ENCODE results near the gene ENHO.

ENHO gene

DNA sequence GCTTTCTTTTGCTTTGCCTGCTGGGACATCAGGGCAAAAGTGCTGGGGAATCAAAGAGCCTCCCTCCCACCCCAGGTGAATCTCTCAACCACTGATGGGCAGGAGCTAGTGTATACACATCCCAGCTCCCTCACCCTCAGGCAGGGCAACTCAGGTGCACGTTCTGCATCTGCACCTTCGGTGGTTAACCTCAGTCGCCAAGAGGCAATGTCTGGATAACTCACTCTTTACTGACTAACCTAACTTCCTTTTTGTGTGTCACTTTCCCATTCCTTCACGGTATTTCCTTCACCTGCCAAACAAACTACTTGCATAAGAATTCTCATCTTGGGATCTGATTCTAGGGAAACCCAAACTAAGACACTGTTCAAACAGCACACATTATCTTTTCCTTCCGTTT is 40.5 kb upstream of the ENHO start:
- Histone ChIP-seq H3K9me3 (ENCODE audit: low read length) (no peaks in the 10 kb centered on the region), H3K4me3 (ENCODE audit: low read depth in 1 of 2, low read length in 2 of 2) (no peak overlapping the region), H3K9ac (ENCODE audit: low read length) (no peak overlapping the region), H3K4me1 (ENCODE audit: insufficient read depth, low read length) (peaks cover 10% of the 10 kb centered on the region), H3K27me3 (ENCODE audit: control insufficient read depth in 1 of 2, insufficient read depth in 2 of 2, low read length in 2 of 2) (peaks cover 0 to 34% of the 10 kb centered on the region in 2 donors), H3K27ac (ENCODE audit: low read depth, low read length) (no peak overlapping the region), H3K36me3 (ENCODE audit: insufficient read depth, low read length) (no peaks in the 10 kb centered on the region)

DNA sequence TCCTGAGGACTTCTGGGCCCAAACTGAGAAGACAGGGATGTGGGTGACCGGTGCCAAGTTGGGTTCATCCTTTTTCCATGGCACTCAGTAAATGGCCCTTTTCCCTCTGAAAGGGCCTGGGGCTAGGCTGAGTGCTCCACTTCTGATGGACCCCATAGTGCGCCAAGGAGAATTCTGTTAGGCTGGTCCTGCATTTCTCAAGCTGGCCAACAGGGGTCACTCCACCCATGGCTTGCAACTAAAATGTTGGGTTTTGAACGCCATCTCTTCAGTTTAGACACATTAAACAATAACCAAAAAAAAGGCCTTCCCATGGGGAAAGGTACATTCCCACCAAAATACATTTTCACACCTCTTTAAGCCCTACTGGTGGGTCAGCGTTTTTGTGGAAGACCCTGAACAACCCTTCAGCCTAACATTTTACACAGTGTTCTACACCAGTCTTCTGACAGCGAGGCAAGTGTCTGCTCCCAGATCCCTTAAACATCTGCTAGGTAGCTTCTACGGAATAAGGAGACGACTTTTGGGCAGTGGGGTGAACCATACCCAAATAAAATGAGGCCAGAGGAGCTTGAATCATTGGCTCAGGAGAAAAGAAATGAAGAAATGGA is 39.5 kb upstream of the ENHO start:
- peaks cover 10% of the 10 kb centered on the region for H3K4me1 ChIP-seq (ENCODE audit: insufficient read depth, low read length)
- H3K9me3 ChIP-seq (ENCODE audit: low read length) = no peaks in the 10 kb centered on the region
- H3K9ac ChIP-seq (ENCODE audit: low read length) = no peak overlapping the region
- peaks cover 0 to 44% of the 10 kb centered on the region in 2 donors for H3K27me3 ChIP-seq (ENCODE audit: control insufficient read depth in 1 of 2, insufficient read depth in 2 of 2, low read length in 2 of 2)
- no peak overlapping the region for H3K27ac ChIP-seq (ENCODE audit: low read depth, low read length)
- no peak overlapping the region for H3K4me3 ChIP-seq (ENCODE audit: low read depth in 1 of 2, low read length in 2 of 2)
- no peaks in the 10 kb centered on the region for H3K36me3 ChIP-seq (ENCODE audit: insufficient read depth, low read length)

DNA sequence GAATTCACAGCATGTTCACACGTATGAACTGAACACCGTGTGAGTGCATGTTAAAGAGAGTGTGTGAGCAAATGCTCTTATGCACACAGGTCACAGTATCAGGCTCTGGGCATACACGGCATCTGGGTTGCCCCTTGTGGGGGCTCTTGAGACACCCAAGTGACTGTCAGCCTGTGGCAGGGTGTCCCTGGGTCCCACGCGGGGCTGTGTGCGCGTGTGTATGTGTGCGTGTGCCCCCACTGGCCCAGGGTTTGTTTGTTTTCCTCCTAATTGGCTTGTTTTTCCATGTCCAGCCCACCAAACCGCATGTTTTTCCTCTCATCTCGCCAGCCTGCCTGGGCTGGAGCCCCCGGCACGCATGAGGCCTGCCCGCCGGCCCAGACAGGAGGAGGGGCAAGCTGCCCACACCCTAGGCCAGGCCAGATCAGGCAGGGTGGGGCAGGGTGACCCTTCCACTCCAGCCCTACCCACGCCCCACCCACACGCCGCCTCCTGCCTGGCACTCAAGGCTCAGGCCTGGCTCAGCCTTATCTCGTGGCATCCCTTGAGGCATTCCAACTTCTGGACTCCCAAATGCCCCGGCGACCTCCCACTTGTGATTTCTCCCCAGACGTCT is 37.9 kb upstream of the ENHO start:
- Histone ChIP-seq H3K4me3 (ENCODE audit: low read depth in 1 of 2, low read length in 2 of 2) (no peak overlapping the region), H3K4me1 (ENCODE audit: insufficient read depth, low read length) (peaks cover 10% of the 10 kb centered on the region), H3K27ac (ENCODE audit: low read depth, low read length) (no peak overlapping the region), H3K9me3 (ENCODE audit: low read length) (no peaks in the 10 kb centered on the region), H3K36me3 (ENCODE audit: insufficient read depth, low read length) (no peaks in the 10 kb centered on the region), H3K9ac (ENCODE audit: low read length) (no peak overlapping the region), H3K27me3 (ENCODE audit: control insufficient read depth in 1 of 2, insufficient read depth in 2 of 2, low read length in 2 of 2) (peaks cover 0 to 43% of the 10 kb centered on the region in 2 donors)

DNA sequence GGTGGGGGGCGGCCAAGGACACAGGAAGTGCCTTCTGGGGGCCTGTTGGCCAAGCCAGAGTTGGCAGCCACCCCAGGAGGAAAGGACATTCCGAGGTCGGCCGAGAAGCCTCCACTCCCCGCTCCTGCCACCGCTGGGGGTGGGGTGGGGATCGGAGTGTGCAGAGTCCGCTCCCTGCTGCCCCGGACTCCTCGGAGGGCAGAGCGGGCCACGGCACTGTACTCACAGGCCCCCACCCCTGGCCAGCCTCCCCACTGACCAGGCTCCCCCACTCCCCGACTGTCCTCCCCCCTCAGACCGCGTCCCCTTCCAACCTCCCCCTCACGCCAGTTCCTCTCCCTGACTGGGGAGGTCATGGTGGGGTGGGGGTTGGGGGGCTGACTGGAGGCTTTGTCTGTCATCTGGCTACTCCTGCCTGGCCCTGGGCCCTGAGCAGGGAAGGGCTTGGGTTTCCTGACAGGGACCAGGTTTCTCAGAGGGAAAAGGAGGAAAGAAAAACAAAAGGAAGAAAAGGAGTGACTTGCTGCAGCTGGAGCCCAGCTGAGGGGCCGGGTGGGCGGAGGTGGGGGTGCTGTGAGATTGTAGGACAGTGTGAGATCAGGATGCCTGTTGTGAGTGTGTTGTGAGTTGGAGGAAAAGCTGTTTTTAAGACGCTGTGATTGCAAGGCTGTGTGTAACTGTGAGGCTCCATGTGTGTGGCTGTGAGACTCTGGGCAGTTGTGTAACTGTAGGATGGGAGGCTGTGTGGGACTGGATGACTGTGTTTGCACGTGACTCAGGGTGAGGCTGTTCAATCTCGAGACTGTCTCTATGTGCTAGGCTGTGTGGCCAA is 37.0 kb upstream of the ENHO start:
- peaks cover 0 to 43% of the 10 kb centered on the region in 2 donors for H3K27me3 ChIP-seq (ENCODE audit: control insufficient read depth in 1 of 2, insufficient read depth in 2 of 2, low read length in 2 of 2)
- H3K4me1 ChIP-seq (ENCODE audit: insufficient read depth, low read length) = peaks cover 10% of the 10 kb centered on the region
- no peaks in the 10 kb centered on the region for H3K9me3 ChIP-seq (ENCODE audit: low read length)
- H3K9ac ChIP-seq (ENCODE audit: low read length) = no peak overlapping the region
- no peaks in the 10 kb centered on the region for H3K36me3 ChIP-seq (ENCODE audit: insufficient read depth, low read length)
- no peak overlapping the region for H3K4me3 ChIP-seq (ENCODE audit: low read depth in 1 of 2, low read length in 2 of 2)
- no peak overlapping the region for H3K27ac ChIP-seq (ENCODE audit: low read depth, low read length)

DNA sequence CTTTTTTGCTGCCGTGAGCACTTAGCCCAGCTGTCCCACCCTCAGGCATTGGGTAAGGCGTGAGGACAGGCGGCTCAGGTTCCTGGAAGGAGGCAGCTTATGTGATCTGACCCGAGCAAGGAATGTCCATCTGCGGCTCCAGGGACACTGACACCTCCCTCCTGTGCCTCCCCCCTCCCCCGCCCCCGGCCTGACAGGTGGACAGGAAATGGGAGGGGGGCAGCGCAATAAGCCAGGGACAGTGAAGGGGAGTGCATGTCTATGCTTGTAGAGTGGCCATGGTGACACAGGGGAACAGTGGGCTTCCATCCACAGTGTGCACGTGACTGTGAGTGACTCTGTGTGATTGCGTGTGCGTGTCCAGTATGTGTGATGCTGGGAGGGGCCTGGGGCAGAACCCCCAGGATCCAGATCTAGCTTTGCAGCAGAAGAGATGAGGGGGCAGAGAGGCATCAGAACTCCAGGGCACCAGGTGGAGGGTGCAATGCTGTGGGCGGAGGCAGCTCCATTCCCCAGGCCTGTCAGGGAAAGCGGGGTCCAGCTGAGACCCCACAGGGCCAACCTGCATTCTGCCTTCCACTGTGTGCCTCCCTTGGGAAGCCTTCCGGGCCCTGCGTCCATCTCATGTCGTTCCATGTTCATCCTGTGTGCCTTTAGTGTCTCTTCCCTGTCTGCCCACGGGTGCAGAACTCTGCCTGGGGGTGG is 36.3 kb upstream of the ENHO start:
- H3K9ac ChIP-seq (ENCODE audit: low read length) = no peak overlapping the region
- H3K4me3 ChIP-seq (ENCODE audit: low read depth in 1 of 2, low read length in 2 of 2) = no peak overlapping the region
- H3K27ac ChIP-seq (ENCODE audit: low read depth, low read length) = no peak overlapping the region
- H3K36me3 ChIP-seq (ENCODE audit: insufficient read depth, low read length) = no peaks in the 10 kb centered on the region
- no peaks in the 10 kb centered on the region for H3K9me3 ChIP-seq (ENCODE audit: low read length)
- peaks cover 10% of the 10 kb centered on the region for H3K4me1 ChIP-seq (ENCODE audit: insufficient read depth, low read length)
- H3K27me3 ChIP-seq (ENCODE audit: control insufficient read depth in 1 of 2, insufficient read depth in 2 of 2, low read length in 2 of 2) = peaks cover 0 to 38% of the 10 kb centered on the region in 2 donors

DNA sequence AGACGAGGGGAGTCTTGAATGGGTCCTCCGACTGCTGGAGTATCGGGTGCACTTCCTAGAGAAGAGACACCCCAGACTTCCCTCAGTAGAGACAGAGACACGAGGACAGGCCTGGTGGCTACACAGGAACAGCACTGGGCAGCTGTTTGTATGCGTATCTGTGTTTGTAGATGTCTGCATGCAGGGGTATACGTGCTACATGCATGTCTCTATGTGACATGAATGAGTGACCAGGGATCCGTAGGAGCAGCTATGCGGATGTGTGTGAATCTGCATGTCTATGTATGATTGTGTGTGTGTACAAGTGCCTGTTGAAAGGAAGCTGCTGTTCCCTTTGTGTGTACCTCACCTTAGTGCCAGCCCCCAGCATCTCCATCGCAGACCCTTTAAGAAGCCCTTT is 35.6 kb upstream of the ENHO start:
- Histone ChIP-seq H3K9ac (ENCODE audit: low read length) (no peak overlapping the region), H3K9me3 (ENCODE audit: low read length) (no peaks in the 10 kb centered on the region), H3K36me3 (ENCODE audit: insufficient read depth, low read length) (no peaks in the 10 kb centered on the region), H3K27me3 (ENCODE audit: control insufficient read depth in 1 of 2, insufficient read depth in 2 of 2, low read length in 2 of 2) (peaks cover 0 to 38% of the 10 kb centered on the region in 2 donors), H3K4me1 (ENCODE audit: insufficient read depth, low read length) (peaks cover 10% of the 10 kb centered on the region), H3K27ac (ENCODE audit: low read depth, low read length) (no peak overlapping the region), H3K4me3 (ENCODE audit: low read depth in 1 of 2, low read length in 2 of 2) (no peak overlapping the region)

DNA sequence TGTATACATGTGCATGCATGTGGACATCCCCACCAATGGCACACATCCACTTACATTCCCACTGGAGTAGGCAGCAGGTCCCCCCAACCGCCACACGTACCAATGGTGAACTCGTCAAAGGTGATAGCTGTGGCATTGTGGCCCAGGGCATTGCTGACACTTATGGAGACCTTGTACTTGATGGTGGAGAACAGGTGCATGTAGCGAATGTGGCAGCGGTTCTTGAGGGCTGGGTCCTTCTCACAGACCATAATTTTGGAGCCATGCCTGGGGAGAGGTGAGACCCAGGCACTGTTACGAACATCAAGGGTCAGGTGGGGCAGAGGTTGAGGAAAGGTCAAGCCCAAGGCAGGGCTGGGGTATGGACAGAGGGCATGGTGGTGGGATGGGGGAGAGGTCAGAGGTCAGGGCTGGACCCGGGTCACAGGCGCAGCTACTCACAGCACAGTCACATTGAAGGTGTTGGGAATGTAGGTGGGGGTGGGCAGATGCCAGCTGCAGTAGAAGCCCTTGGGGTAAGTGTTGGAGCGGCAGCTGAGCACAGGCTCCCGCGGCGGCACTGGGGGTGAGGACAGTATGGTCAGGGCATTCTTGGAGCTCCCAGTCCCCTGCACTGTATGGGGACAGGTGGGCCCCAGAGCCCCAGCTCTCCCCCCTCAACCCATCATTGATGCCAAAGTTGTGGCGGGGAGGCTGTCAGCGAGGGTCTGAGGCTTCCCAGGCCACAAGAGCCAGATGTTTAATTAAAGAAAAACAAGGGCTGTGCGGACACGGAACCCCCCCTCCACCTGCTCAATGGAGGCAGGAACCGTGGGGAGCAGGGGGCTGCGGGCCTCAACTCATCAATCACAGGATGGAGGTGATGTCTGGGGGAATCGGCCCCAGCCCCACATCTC is 34.9 kb upstream of the ENHO start:
- no peaks in the 10 kb centered on the region for H3K36me3 ChIP-seq (ENCODE audit: insufficient read depth, low read length)
- H3K4me3 ChIP-seq (ENCODE audit: low read depth in 1 of 2, low read length in 2 of 2) = no peak overlapping the region
- no peaks in the 10 kb centered on the region for H3K9me3 ChIP-seq (ENCODE audit: low read length)
- H3K27ac ChIP-seq (ENCODE audit: low read depth, low read length) = no peak overlapping the region
- no peak overlapping the region for H3K9ac ChIP-seq (ENCODE audit: low read length)
- H3K27me3 ChIP-seq (ENCODE audit: control insufficient read depth in 1 of 2, insufficient read depth in 2 of 2, low read length in 2 of 2) = peaks cover 0 to 38% of the 10 kb centered on the region in 2 donors
- peaks cover 10% of the 10 kb centered on the region for H3K4me1 ChIP-seq (ENCODE audit: insufficient read depth, low read length)

DNA sequence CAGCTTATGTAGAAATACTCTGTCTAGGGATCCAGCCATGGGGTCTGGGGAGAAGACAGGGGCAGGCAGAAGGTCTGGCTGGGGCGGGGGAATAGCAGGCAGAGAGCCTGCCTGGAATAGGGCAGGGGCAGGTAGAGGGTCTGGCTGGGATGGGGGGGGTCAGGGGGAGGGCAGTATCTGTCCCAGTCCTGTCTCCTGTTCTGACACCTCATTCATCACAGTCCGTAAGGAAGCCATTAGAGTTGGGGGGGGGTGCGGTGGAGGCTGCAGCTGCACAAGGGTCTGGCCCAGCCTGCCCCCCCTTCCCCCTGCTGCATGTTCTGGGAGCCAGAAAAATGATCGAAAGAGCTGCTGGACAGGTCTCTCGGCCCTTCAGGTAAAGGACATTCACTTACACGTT is 34.2 kb upstream of the ENHO start:
- peaks cover 10% of the 10 kb centered on the region for H3K4me1 ChIP-seq (ENCODE audit: insufficient read depth, low read length)
- no peak overlapping the region for H3K9ac ChIP-seq (ENCODE audit: low read length)
- H3K36me3 ChIP-seq (ENCODE audit: insufficient read depth, low read length) = no peaks in the 10 kb centered on the region
- H3K27ac ChIP-seq (ENCODE audit: low read depth, low read length) = no peak overlapping the region
- peaks cover 0 to 38% of the 10 kb centered on the region in 2 donors for H3K27me3 ChIP-seq (ENCODE audit: control insufficient read depth in 1 of 2, insufficient read depth in 2 of 2, low read length in 2 of 2)
- no peaks in the 10 kb centered on the region for H3K9me3 ChIP-seq (ENCODE audit: low read length)
- H3K4me3 ChIP-seq (ENCODE audit: low read depth in 1 of 2, low read length in 2 of 2) = no peak overlapping the region

DNA sequence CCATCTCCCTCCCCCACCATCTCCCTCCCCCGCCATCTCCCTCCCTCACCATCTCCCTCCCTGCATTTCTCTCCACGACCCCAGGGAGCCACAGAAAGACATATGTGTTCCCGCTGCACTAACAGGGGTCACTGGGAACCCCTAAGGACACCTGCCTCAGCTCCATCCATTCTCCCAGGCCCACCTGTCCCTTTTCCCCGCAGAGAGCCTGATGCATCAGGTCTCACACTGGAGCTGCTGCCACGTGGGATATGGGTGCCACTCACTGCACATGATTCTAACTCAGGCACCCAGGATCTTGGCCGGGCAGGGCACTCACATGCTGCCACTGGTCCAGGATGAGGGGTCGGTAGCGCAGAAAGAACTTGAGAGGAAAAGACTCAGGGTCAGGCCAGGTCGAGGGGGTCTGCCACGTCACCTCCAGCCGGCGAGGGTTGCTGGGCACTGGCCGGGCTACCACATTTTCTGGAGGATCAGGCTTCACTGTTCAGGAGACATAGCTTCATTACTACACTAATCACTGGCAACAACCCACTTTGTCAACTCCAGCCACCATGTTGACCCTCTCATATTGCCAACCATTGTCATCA is 33.2 kb upstream of the ENHO start:
- H3K27me3 ChIP-seq (ENCODE audit: control insufficient read depth in 1 of 2, insufficient read depth in 2 of 2, low read length in 2 of 2) = peaks cover 0 to 38% of the 10 kb centered on the region in 2 donors
- H3K27ac ChIP-seq (ENCODE audit: low read depth, low read length) = no peak overlapping the region
- no peak overlapping the region for H3K9ac ChIP-seq (ENCODE audit: low read length)
- no peaks in the 10 kb centered on the region for H3K9me3 ChIP-seq (ENCODE audit: low read length)
- H3K4me1 ChIP-seq (ENCODE audit: insufficient read depth, low read length) = peaks cover 10% of the 10 kb centered on the region
- H3K4me3 ChIP-seq (ENCODE audit: low read depth in 1 of 2, low read length in 2 of 2) = no peak overlapping the region
- no peaks in the 10 kb centered on the region for H3K36me3 ChIP-seq (ENCODE audit: insufficient read depth, low read length)

DNA sequence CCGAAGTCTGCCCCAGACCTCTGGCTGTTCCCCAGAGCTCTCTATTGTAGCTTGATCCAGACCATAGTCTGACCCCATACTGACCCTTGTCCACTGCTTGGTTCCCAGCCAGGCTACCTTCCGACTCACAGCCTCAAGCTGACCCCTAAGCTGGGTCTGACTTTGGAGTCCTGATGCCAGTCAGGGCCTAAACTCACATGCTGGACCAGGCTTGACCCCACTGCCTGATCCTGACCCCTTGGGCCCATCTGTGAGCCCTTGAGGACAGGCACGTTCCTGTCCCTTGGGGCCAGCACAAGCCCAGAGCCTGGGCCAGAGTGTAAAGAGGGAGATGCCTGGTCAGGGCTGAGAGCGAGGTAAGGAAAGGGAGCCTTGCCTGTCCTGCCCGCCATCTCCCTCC is 32.7 kb upstream of the ENHO start:
- Histone ChIP-seq H3K9ac (ENCODE audit: low read length) (no peak overlapping the region), H3K27ac (ENCODE audit: low read depth, low read length) (no peak overlapping the region), H3K36me3 (ENCODE audit: insufficient read depth, low read length) (no peaks in the 10 kb centered on the region), H3K9me3 (ENCODE audit: low read length) (no peaks in the 10 kb centered on the region), H3K4me3 (ENCODE audit: low read depth in 1 of 2, low read length in 2 of 2) (no peak overlapping the region), H3K27me3 (ENCODE audit: control insufficient read depth in 1 of 2, insufficient read depth in 2 of 2, low read length in 2 of 2) (peaks cover 0 to 33% of the 10 kb centered on the region in 2 donors), H3K4me1 (ENCODE audit: insufficient read depth, low read length) (peaks cover 8% of the 10 kb centered on the region)
